ENCODE data around the gene C18orf54.
"Not testable (repeated sequence)": the region's sequence is repeated elsewhere in the genome, so short reads cannot be mapped to it uniquely, and the experiment has no call there.

The C18orf54 gene

GRCh38 chr18:54386800-54387495, 29.2 kb downstream of the C18orf54 start:
- not testable (repeated sequence) for DNase-seq (ENCODE audit: low spot score)

DNA sequence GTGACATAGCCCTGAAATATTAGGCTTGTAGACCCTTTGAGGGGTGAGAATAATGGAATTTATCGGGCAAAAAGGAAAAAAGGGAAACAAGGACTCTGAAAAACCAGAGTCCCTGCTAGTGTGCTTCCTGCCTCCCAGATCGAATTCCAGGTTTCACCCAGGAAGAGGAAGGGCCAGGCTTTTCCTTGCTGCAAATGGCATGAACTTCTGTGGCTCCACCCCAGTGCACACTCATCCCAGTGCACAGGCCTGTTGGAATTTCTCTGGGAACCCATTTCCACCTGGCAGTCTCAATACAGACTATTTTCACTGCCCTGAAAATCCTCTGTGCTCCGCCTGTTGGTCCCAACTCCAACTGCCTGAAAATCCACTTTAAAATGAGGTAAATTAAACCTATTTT, 29.9 kb downstream of the C18orf54 start:
- no peak for DNase-seq (ENCODE audit: low spot score)

DNA sequence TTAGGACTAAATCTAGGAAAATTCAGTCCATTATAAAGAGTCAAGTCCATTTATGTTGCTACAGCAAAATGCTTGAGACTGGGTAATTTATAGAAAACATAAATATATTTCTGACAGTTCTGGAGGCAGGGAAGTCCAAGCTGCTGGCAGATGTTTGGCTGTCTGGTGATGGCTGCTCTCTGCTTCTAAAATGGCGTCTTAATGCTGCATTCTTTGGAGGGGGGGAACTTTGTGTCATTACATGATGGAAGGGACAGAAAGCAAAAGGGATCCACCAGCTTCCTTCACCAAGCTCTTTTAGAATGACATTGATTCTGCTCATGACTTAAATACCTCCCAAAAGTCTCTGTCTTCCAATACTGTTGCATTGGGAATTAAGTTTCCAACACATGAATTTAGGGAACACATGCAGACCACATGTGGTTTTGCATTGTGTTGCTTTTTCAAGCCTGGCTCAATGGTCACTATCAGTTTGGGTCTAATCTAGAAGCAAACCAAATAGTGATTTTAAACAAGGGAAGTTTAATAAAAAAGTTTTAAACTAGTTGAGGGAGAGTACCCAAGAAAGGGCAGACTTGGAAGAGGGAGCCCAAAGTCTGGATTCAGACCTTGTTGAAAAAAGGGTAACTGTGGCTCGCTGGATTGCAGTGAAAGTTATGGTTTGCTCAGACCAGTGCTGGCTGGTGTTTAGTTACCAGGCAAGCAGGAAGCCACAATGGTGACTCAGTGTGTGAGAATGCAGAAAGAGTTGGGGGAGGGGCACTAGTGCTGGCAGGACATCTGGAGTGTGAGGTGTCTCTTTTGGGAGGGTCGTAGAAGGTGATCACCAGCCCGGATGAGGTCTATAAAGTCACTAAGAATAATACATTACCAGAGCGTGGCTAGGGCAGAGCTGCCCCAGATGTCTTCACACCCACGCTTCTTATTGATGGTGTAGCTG, 30.8 kb downstream of the C18orf54 start:
- peak; percentile 59 for DNase-seq (ENCODE audit: low spot score)

DNA sequence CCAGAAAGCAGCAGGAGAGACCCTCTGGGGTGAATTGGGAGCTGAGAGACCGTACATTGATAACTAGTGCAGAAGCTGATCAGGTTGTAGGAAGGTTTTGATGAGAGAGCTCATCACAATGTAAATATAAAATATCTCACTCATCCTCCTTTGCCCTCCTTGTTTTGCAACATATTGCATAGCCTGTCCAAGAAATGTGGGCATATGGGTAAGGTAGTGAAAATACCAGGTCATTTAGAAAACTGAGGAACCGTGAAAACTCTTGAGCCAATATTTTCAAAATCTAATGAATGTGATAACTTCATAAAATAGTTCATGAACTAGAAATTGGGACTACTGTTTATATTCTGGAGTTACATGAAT, 31.4 kb downstream of the C18orf54 start:
- no peak for DNase-seq (ENCODE audit: low spot score)

GRCh38 chr18:54390838-54391237, 33.1 kb downstream of the C18orf54 start:
- no peak for DNase-seq (ENCODE audit: low spot score)

DNA sequence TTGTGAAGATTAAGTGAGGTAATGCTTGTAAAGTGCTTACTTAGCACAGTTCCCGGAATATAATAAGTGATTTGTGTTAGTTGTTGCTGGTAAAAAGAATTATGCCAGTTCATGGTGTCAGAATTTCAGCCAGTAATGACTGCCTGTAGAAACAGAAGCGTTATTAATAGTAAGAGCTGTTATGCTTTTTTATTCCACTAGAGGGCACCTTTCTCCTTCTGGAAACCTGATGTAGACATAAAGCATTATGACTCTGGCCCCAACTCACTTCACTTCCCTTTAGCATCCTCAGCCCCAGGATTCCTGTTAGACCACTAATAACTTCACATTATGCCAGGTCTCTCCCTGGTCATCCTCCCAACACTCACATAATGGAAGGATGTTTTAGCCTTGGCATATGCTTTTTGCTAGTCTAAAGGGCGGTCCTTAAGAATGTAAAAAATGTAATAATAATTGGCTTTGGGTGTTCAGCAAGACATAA, 34.9 kb downstream of the C18orf54 start:
- DNase-seq (ENCODE audit: low spot score): peak; percentile 22

- DNase-seq (ENCODE audit: low spot score): no peak
Measured at GRCh38 chr18:54393648-54394294, 36.1 kb downstream of the C18orf54 start.

- DNase-seq (ENCODE audit: low spot score): no peak
Measured at GRCh38 chr18:54396760-54397159, 39.1 kb downstream of the C18orf54 start.

DNA sequence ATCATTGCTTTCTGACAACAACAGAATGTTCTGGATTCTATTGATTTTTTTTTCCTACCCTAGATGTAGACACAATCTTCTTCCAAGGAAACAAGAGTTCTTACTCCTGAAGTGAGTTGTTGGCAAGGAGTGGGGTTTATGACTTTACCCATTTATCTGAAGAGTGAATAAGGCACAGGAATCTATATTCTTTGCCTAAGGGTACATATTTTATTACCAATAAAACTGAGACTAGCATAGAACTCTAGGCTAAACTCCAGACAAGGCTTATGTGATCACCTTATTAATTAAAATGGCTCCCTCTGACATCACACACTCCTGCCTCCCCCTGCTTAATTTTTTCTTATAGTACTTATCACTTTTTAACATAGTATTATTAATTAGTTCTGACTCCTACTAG, 47.6 kb downstream of the C18orf54 start:
- no peak for DNase-seq (ENCODE audit: low spot score)

DNA sequence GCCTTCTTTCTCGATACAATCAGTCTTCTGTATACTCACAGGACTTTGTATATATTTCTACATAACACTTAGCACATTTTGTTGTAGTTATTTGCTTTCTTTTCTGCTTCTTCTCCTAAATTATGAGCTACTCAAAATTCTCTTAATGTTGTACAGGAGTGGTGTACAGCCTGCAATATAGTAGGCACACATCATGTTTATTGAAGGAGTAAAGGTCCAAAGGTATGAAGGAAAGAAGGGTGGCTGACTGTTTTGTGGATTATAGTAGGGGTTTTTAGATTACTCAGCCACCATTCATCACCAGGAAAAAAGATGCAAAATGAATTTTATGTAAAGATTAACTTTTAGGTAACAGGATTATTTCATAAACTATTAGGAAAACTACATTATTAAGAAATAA, 54.1 kb downstream of the C18orf54 start:
- no peak for DNase-seq (ENCODE audit: low spot score)

DNA sequence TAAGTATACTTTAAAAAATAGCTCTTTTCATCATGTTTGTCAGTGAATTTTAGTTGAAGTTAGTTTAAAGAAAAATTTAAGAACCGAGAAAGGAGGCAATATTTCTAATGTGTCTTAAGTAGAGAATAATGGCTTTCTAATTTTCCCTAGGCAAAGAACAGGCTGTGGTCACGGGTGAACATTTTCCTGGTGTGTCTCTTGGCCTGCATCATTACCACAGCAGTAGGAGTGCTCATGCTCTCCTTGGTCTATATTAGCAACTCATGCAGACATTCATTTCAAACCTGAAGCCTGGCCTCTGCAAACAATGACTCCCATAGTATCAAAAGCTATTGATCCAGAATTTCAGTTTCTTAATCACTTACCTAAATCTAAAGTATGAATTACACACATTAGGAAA, 57.4 kb downstream of the C18orf54 start:
- DNase-seq (ENCODE audit: low spot score): no peak

DNA sequence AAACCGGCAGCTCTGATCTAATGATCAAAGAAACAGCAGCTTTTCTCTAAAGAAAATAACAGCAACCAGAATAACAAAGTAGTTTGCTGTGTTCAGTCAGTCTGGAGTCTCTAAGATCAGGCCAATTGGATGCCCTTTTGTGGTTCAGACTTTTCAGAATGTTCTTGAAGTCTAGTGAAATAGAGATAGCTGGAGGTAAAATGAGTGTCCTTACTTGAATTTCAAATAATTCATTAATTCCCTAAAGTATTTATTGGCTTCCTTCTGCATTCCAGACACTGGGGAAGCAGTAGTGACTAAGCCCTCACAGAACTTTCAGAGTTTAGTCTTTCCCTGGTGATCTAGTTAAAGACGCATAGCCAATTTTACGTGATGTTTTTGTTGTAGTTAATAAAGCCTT, 58.7 kb downstream of the C18orf54 start:
- DNase-seq (ENCODE audit: low spot score): peak; percentile 13

DNA sequence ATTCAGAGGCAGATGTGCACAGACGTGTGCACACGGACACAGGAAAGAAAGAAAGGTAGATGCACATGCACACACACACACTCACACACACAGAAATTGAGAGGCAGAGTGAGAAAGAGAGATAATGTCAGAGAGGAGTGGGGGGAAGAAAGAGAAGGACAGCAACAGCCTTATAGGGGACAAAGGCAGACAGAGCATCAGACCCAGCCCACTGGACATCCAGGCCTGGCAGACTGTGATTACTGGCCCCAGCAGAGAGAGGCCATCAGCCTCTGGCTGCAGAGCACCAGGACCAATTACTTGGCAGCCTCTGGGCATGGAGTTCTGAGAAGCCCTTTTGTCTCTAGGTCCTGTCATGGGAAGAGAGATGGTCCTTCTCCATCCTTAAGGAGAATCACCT, 66.1 kb downstream of the C18orf54 start:
- DNase-seq (ENCODE audit: low spot score): no peak

- DNase-seq (ENCODE audit: low spot score): no peak
Measured at GRCh38 chr18:54426085-54426665, 68.5 kb downstream of the C18orf54 start.

Measured in hepatic stellate cell (primary cell).